NCI-H1930 (cell line): ENCODE measurements around the gene PRXL2A.
"Not testable (repeated sequence)": the region's sequence is repeated elsewhere in the genome, so short reads cannot be mapped to it uniquely, and the experiment has no call there.

Source experiments
- DNase-seq, 2 experiments: peaks; one replicate each; lab custom pipeline; 2025; lab: John Stamatoyannopoulos, UW

The PRXL2A gene

GRCh38 chr10:80474941-80475340 is 66.6 kb downstream of the PRXL2A start:
- DNase-seq: no peak

GRCh38 chr10:80475641-80476040 is 67.3 kb downstream of the PRXL2A start:
- not testable (repeated sequence) for DNase-seq

GRCh38 chr10:80476685-80477084 is 68.3 kb downstream of the PRXL2A start:
- DNase-seq: no peak

GRCh38 chr10:80477813-80478212 is 69.5 kb downstream of the PRXL2A start:
- no peak for DNase-seq

DNA sequence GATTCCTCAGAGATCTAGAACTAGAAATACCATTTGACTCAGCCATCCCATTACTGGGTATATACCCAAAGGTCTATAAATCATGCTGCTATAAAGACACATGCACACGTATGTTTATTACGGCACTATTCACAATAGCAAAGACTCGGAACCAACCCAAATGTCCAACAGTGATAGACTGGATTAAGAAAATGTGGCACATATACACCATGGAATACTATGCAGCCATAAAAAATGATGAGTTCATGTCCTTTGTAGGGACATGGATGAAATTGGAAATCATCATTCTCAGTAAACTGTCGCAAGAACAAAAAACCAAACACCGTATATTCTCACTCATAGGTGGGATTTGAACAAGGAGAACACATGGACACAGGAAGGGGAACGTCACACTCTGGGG is 72.0 kb downstream of the PRXL2A start:
- not testable (repeated sequence) for DNase-seq

DNA sequence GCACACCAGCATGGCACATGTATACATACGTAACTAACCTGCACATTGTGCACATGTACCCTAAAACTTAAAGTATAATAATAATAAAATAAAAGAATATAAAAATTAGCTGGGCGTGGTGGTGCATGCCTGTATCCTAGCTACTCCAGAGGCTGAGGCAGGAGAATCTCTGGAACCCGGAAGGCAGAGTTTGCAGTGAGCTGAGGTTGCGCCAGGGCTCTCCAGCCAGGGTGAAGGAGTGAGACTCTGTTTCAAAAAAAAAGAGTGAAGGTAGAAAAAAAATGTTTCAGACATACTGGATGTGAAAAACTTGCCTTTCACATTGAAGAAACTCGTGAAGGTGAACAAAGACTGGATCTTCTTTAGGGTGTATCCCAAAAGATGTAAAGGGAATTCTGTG is 72.5 kb downstream of the PRXL2A start:
- no peak for DNase-seq

GRCh38 chr10:80484243-80484642 is 75.9 kb downstream of the PRXL2A start:
- no peak for DNase-seq

DNA sequence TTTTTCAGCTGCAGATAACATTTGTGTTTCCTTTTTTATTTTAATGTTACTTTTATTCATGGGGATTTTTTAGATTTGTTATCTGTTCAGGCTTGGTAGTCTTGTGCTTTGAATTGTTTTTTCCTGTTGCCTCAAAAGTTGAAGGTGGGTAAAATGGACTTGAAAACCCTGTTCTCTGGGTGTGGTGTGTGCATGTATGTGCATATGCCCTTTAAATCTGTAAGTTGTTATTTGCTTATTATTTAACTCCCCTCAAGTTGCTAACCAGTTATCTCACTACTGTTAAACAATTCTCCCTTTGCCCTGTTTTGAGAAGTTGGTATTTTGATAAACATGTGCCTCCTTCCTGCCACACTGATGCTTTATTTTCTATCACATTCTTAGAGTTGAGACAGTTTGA is 76.3 kb downstream of the PRXL2A start:
- no peak for DNase-seq

- DNase-seq: no peak
Observed at GRCh38 chr10:80485076-80485945, 77.0 kb downstream of the PRXL2A start.

DNA sequence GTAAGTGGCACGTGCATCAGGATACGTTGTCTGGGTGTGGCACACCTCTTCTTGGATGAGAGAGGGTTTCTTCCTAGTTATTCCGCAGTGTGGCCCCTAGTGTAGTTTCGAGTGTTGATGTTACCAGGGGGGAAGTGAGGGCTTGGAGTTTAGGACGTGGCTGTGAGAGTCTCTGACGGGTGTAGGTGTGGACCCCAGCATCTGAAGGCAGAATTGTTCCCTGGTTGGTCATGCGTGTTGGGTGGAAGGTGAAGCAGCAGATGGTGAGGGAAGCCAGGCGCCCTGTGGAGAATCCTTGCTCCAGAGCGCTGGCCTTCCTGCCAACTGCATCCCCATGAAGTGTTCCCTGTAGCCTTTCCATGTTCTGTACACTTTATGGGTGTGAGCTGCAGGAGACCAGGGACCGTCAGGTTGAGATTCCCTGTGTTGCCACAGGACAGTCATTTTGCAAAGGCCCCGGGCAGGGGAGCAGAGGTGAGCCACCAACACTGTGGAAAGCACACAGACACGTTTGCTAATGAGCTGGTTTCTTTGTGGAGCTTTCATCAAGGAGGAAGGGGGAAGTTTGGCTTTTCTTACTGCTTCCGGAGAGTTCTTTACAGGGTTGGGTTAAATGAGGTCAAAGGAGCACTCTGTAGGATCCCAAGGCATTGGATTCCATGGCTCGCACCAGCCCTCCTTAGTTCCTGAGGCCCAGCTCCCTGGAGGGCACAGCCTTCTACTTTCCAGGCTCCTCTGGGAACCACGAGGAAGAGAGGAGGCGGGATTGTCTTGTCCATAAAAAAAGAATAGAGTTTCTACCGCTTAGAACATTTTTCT is 77.8 kb downstream of the PRXL2A start:
- no peak for DNase-seq
